ENCODE data around the gene CNKSR3.

DNA sequence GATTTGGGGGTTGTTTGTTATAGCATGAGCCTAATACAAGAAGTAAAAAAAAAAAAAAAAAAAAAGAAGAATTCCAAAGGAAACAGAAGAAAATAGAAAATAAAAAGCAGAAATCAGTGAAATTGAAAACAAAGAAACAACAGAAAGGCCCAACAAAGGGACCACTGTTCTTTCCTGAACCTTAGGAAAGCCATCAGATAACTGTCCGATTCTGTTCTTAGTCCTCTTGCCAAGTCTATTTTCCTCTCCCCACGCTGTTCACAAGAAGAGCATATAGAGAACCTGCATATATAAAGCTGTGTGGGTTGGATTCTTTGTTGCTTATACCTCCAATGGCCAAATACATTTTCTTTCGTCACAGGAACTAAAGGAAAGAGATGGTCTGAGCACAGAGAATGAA lies 115.9 kb downstream of the CNKSR3 start:
- TF ChIP-seq, protein P1, sequence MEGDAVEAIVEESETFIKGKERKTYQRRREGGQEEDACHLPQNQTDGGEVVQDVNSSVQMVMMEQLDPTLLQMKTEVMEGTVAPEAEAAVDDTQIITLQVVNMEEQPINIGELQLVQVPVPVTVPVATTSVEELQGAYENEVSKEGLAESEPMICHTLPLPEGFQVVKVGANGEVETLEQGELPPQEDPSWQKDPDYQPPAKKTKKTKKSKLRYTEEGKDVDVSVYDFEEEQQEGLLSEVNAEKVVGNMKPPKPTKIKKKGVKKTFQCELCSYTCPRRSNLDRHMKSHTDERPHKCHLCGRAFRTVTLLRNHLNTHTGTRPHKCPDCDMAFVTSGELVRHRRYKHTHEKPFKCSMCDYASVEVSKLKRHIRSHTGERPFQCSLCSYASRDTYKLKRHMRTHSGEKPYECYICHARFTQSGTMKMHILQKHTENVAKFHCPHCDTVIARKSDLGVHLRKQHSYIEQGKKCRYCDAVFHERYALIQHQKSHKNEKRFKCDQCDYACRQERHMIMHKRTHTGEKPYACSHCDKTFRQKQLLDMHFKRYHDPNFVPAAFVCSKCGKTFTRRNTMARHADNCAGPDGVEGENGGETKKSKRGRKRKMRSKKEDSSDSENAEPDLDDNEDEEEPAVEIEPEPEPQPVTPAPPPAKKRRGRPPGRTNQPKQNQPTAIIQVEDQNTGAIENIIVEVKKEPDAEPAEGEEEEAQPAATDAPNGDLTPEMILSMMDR (IDR thresholded peaks at IDR 0.05): no peak
- TF ChIP-seq POLR2AphosphoS5 (IDR thresholded peaks at IDR 0.05; ENCODE audit: insufficient read depth in 1 of 2, low read depth in 1 of 2) (no peak), POLR2A (IDR thresholded peaks at IDR 0.05) (no peak)
